ENCODE measurements around the gene CA6. TPM values are rescaled to one million over a fixed set of nuclear protein-coding genes. Genes with fewer than 3 reads are reported as not detected.
"Not testable (repeated sequence)": the region's sequence is repeated elsewhere in the genome, so short reads cannot be mapped to it uniquely, and the experiment has no call there.

CA6 gene
- polyA plus RNA-seq, 1 donor: not detected

DNA sequence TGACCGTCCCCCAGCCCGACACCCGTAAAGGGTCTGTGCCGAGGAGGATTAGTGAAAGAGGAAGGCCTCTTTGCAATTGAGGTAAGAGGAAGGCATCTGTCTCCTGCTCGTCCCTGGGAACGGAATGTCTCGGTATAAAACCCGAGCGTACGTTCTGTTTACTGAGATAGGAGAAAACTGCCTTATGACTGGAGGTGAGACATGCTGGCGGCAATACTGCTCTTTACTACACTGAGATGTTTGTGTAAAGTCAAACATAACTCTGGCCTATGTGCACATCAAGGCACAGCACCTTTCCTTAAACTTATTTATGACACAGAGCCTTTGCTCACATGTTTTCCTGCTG lies 56.5 kb downstream of the CA6 start:
- H3K36me3 ChIP-seq (ENCODE audit: control insufficient read depth, insufficient read depth, low read length); H3K9me3 ChIP-seq (ENCODE audit: control insufficient read depth, low read depth, low read length); H3K27me3 ChIP-seq (ENCODE audit: control insufficient read depth, insufficient read depth, low read length); H3K4me3 ChIP-seq (ENCODE audit: low read length): not testable (repeated sequence)
- no CpG with 5 or more reads among the region's 11 CpGs for WGBS (ENCODE audit: insufficient coverage, low lambda C conversion rate)
- Histone ChIP-seq H3K4me1 (ENCODE audit: control insufficient read depth, insufficient read depth, low read length) (peaks cover 31% of the 10 kb centered on the region), H3K27ac (ENCODE audit: low read length) (peak overlapping the region; percentile 87)
- DNase-seq: peak in 1 of 2 donors; percentile 66

DNA sequence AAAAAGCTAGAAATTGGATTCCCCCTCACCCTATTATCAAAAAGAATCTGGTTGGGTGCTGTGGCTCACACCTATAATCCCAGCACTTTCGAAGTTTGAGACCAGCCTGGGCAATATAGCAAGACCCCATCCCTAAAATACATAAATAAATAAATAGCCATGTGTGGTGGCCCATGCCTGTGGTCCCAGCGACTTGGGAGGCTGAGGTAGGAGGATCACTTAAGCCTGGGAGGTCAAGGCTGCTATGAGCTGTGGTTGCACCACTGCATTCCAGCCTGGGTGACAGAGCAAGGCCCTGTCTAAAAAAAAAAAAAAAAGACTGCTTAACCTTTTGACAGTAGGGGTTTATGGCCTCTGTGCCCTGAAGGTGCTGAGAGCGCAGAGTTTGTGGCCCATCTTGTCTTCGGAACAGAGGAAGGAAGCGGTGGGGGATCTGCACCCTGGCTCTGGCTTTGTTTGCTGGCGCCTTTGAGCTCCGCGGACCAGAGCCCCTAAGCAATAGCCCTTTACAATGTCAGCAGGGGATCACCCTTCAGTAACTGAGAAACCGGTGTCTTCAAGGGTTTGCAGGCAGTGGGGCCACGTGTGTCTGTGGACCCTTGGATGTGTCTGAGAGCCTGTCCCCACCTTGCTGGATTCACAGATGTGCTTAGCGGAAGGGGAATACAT lies 58.5 kb downstream of the CA6 start:
- Histone ChIP-seq H3K36me3 (ENCODE audit: control insufficient read depth, insufficient read depth, low read length) (no peaks in the 10 kb centered on the region), H3K27ac (ENCODE audit: low read length) (no peak overlapping the region), H3K9me3 (ENCODE audit: control insufficient read depth, low read depth, low read length) (no peaks in the 10 kb centered on the region), H3K4me1 (ENCODE audit: control insufficient read depth, insufficient read depth, low read length) (peaks cover 31% of the 10 kb centered on the region), H3K4me3 (ENCODE audit: low read length) (no peak overlapping the region), H3K27me3 (ENCODE audit: control insufficient read depth, insufficient read depth, low read length) (no peaks in the 10 kb centered on the region)
- DNase-seq: no peak
- no CpG with 5 or more reads among the region's 11 CpGs for WGBS (ENCODE audit: insufficient coverage, low lambda C conversion rate)

DNA sequence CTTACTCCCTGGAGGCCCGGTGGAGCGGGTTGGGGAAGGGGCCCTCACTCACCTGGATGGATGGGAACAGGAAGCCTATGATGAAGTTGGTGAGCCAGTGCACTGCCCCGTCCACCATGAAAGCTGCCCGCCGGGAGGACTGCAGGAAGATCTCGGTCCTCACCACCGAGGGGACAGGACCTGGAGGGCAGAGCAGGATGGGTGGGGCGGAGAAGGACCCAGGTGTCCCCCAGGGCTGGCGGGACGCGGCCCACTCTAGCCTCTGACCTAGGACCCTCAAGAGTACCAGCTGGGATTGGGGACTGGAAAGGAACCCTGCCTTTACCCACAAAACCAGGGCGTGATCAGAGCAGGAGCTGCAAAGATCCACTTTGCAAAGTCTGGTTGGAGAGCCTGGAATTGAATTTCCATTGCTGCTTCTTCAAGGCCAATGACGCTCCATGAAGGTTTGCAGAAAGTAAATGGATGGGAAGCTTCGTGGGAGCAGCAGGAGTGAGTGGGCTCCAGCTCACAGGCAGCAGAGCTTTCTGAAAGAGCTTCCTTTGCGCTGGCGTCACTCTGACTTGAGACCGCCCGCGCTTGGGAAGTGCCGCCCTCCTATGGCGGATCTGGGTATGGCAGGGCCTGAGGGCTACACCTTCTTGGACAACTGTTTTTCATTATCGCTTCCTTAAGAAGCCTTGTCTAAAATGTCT lies 59.2 kb downstream of the CA6 start:
- Histone ChIP-seq H3K36me3 (ENCODE audit: control insufficient read depth, insufficient read depth, low read length) (no peaks in the 10 kb centered on the region), H3K9me3 (ENCODE audit: control insufficient read depth, low read depth, low read length) (no peaks in the 10 kb centered on the region), H3K27ac (ENCODE audit: low read length) (no peak overlapping the region), H3K4me1 (ENCODE audit: control insufficient read depth, insufficient read depth, low read length) (peaks cover 27% of the 10 kb centered on the region), H3K4me3 (ENCODE audit: low read length) (no peak overlapping the region), H3K27me3 (ENCODE audit: control insufficient read depth, insufficient read depth, low read length) (no peaks in the 10 kb centered on the region)
- WGBS (ENCODE audit: insufficient coverage, low lambda C conversion rate): 33% methylated on average over 1 of the region's 22 CpGs
- peak; percentile 76 to 80 for DNase-seq

DNA sequence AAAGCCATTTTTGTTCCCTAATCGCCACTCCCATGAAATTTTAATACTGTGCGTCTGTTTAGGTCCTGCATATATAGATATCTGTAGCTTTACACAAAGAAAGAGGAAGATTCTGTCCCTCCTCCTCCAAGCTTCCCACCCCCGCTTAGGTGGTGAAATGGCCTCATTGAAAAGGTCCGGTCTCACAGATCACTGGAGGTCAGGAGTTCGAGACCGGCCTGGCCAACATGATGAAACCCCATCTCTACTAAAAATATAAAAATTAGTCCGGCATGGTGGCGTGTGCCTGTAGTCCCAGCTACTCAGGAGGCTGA lies 59.7 kb downstream of the CA6 start:
- Histone ChIP-seq H3K27ac (ENCODE audit: low read length) (no peak overlapping the region), H3K9me3 (ENCODE audit: control insufficient read depth, low read depth, low read length) (no peaks in the 10 kb centered on the region), H3K27me3 (ENCODE audit: control insufficient read depth, insufficient read depth, low read length) (no peaks in the 10 kb centered on the region), H3K36me3 (ENCODE audit: control insufficient read depth, insufficient read depth, low read length) (no peaks in the 10 kb centered on the region), H3K4me1 (ENCODE audit: control insufficient read depth, insufficient read depth, low read length) (peaks cover 24% of the 10 kb centered on the region), H3K4me3 (ENCODE audit: low read length) (no peak overlapping the region)
- 64% methylated on average over 4 of the region's 8 CpGs for WGBS (ENCODE audit: insufficient coverage, low lambda C conversion rate)
- DNase-seq: no peak

DNA sequence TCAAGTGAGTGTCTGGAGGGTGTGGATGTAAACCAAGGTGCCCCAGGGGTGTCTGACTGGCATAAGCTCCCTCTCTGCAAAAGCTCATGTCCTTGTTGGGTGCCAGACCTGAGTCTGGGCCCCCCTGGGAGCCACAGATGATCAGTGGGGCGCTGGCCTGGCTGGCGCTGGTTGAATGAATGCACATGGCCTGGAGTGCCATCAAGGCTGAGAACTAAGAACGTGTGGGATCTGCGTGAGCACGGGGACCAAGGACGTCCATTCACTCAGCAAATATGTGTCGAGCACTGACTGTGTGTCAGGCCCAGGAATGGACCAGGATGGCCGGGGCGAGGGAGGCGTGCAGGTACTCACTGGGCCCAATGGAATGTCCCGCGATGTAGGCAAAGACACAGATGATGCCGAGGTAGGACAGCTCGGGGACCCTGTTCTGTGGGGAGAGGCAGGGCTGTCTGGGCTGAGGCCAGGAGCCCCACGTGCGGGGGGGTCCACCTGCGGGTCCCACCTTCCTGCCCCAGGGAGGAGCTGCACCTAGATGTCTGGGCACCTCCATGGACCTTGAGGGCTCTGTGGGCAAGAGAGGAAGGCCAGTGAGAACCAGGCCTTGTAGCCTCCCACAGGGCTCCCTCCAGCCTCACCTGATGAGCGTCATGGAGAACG lies 61.4 kb downstream of the CA6 start:
- Histone ChIP-seq H3K4me3 (ENCODE audit: low read length) (no peak overlapping the region), H3K9me3 (ENCODE audit: control insufficient read depth, low read depth, low read length) (no peaks in the 10 kb centered on the region), H3K27me3 (ENCODE audit: control insufficient read depth, insufficient read depth, low read length) (no peaks in the 10 kb centered on the region), H3K36me3 (ENCODE audit: control insufficient read depth, insufficient read depth, low read length) (no peaks in the 10 kb centered on the region), H3K4me1 (ENCODE audit: control insufficient read depth, insufficient read depth, low read length) (peaks cover 9% of the 10 kb centered on the region), H3K27ac (ENCODE audit: low read length) (no peak overlapping the region)
- no peak for DNase-seq
- no CpG with 5 or more reads among the region's 19 CpGs for WGBS (ENCODE audit: insufficient coverage, low lambda C conversion rate)

DNA sequence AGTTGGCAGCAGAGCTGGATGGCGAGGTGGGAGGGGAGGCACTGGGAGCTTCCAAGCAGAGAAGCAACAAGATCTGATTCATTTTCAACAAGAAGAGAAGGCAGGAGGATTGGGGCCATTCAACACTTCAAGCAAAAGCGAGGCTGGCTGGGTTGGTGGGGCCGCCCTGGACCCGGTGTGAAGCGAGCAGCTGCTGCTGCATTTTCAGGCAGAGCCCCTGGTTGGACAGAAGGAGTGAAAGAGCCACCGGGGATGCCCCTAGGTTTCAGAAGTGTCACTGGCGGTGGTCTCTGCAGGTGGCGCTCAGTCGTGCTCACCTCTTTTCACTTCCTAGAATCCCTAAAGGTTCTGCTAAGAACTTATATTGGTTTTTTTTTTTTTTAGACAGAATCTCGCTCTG lies 62.6 kb downstream of the CA6 start:
- no peak overlapping the region for H3K4me3 ChIP-seq (ENCODE audit: low read length)
- no peak for DNase-seq
- no peaks in the 10 kb centered on the region for H3K36me3 ChIP-seq (ENCODE audit: control insufficient read depth, insufficient read depth, low read length)
- H3K27ac ChIP-seq (ENCODE audit: low read length): no peak overlapping the region
- no peaks in the 10 kb centered on the region for H3K27me3 ChIP-seq (ENCODE audit: control insufficient read depth, insufficient read depth, low read length)
- WGBS (ENCODE audit: insufficient coverage, low lambda C conversion rate): 83% methylated on average over 3 of the region's 10 CpGs
- H3K9me3 ChIP-seq (ENCODE audit: control insufficient read depth, low read depth, low read length): no peaks in the 10 kb centered on the region
- peaks cover 2% of the 10 kb centered on the region for H3K4me1 ChIP-seq (ENCODE audit: control insufficient read depth, insufficient read depth, low read length)

DNA sequence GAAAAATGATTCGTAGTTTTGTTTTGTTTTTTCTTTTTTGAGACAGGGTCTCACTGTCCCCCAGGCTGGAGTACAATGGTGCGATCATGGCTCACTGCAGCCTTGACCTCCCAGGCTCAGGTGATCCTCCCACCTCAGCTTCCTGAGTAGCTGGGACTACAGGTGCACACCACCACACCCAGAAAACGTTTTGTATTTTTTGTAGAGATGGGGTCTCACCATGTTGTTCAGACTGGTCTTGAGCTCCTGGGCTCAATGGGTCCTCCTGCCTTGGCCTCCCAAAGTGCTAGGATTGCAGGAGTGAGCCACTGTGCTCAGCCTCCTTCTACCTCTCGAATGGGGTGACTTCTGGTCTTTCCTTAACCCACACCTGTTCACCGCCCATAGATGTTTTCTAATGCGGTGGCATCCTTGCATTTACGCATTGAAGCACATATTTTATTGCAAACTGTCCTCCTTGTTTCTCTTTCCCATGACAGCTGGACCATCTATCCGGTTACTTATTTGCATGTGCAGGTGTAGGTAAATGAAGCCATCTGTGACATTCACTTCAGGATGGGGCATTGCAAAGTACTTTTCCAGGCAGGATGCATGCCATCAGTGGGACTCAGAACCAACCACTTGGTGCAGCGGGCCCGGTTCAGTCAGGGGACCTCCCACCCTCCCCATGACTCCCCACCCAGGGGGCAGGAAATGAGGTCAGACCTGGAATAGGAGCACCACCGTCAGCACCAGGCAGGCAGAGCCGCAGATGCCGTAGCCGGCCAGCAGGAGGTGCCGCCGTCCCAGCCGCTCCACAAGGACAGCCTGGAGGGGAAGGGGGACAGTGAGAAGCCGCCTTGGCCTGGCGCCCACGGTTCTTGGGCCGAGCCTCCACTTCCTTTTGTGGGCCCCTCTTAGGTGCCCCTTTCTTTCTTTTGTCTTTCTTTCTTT lies 64.0 kb downstream of the CA6 start:
- DNase-seq: no peak
- WGBS (ENCODE audit: insufficient coverage, low lambda C conversion rate): 60% methylated on average over 1 of the region's 21 CpGs

DNA sequence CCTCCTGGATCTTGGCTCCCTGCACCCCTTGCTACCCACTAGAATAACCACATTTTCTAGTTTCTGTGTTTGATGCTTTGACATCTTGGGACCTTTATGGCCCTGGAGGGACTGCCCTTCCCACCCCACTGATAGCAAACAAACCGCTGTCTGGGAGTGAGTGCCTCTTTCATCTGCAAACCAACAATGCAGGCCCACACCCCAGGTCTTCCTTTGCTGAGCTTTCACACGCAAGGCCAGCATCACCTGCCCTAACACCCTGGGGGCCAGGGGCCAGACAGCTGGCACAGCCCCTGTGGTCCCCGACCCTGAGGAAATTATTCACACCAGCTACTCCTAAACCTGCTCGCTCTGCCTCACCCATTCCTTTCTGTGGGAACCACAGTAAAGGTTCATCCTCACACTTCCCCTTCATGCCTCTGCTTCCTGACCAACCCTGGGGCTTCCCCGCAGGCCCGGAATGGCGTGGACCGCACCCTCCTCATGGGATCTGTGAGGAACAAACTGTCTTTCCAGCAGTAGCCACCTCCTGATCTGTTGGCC lies 65.2 kb downstream of the CA6 start:
- Histone ChIP-seq H3K36me3 (ENCODE audit: control insufficient read depth, insufficient read depth, low read length) (no peaks in the 10 kb centered on the region), H3K27me3 (ENCODE audit: control insufficient read depth, insufficient read depth, low read length) (no peaks in the 10 kb centered on the region), H3K9me3 (ENCODE audit: control insufficient read depth, low read depth, low read length) (no peaks in the 10 kb centered on the region), H3K4me1 (ENCODE audit: control insufficient read depth, insufficient read depth, low read length) (no peaks in the 10 kb centered on the region), H3K27ac (ENCODE audit: low read length) (no peak overlapping the region), H3K4me3 (ENCODE audit: low read length) (no peak overlapping the region)
- WGBS (ENCODE audit: insufficient coverage, low lambda C conversion rate): 40% methylated on average over 1 of the region's 8 CpGs
- DNase-seq: no peak

More for the DNA sequence above, 64.0 kb downstream of the CA6 start:
- peaks cover under 1% of the 10 kb centered on the region for H3K4me1 ChIP-seq (ENCODE audit: control insufficient read depth, insufficient read depth, low read length)
- H3K4me3 ChIP-seq (ENCODE audit: low read length): no peak overlapping the region
- H3K27me3 ChIP-seq (ENCODE audit: control insufficient read depth, insufficient read depth, low read length): no peaks in the 10 kb centered on the region
- no peaks in the 10 kb centered on the region for H3K9me3 ChIP-seq (ENCODE audit: control insufficient read depth, low read depth, low read length)
- no peak overlapping the region for H3K27ac ChIP-seq (ENCODE audit: low read length)
- H3K36me3 ChIP-seq (ENCODE audit: control insufficient read depth, insufficient read depth, low read length): no peaks in the 10 kb centered on the region

DNA sequence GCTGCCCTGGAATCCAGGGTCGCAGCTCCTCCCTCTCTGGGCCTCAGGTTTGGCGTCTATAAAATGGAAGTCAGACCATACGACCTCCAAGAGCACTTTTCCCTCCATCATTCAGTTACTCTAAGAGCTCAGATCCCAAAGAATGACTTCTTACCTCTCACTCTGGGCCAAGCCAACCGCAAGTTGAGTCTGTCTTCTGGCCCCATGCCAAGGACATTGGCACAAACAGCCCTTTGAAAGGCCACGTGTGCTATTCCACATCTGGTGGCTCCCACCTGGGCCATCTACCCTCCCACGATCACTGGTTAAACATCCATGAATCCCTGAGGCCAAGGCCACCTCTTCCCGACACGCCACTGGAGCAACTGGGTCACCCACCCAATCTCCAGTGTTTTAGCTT lies 68.2 kb downstream of the CA6 start:
- Histone ChIP-seq H3K27ac (ENCODE audit: low read length) (no peak overlapping the region), H3K9me3 (ENCODE audit: control insufficient read depth, low read depth, low read length) (no peaks in the 10 kb centered on the region), H3K27me3 (ENCODE audit: control insufficient read depth, insufficient read depth, low read length) (no peaks in the 10 kb centered on the region), H3K36me3 (ENCODE audit: control insufficient read depth, insufficient read depth, low read length) (no peaks in the 10 kb centered on the region), H3K4me1 (ENCODE audit: control insufficient read depth, insufficient read depth, low read length) (no peaks in the 10 kb centered on the region), H3K4me3 (ENCODE audit: low read length) (no peak overlapping the region)
- no peak for DNase-seq
- WGBS (ENCODE audit: insufficient coverage, low lambda C conversion rate): no CpG with 5 or more reads among the region's 8 CpGs
